22Rv1 (cell line): ENCODE results near the gene CCR4.

Source experiments
- CTCF ChIP-seq: fragments of 450-650 bp; IDR thresholded peaks from 2 replicates; pipeline ENCODE4 v1.5.1; 2017; ENCODE audit warnings: mild to moderate bottlenecking
- ZFX ChIP-seq: fragments of 450-650 bp; IDR thresholded peaks from 2 replicates; pipeline ENCODE4 v1.6.1; 2017; ENCODE audit warnings: antibody characterized with exemption, borderline replicate concordance

GRCh38 chr3:32912046-32912445 is 39.4 kb upstream of the CCR4 start:
- no peak for TF ChIP-seq CTCF
- TF ChIP-seq ZFX: no peak
